Neuronal stem cell (in vitro differentiated cells): ENCODE results near the gene PIP4K2C.
A peak's percentile ranks its signal among the peaks of the same experiment; 100 is the strongest.

ENCODE experiments used
- DNase-seq: peaks from one replicate; pipeline ENCODE4 v3.0.0-alpha.2; 2013; ENCODE audit warnings: low spot score
- H2AFZ ChIP-seq: one replicate; pipeline ENCODE4 v1.6.1; 2013; ENCODE audit warnings: mild to moderate bottlenecking, low read length, inconsistent platforms
- H2AK5ac ChIP-seq: 2 replicates; pipeline ENCODE4 v1.6.1; 2013; ENCODE audit warnings: low read depth, mild to moderate bottlenecking, inconsistent platforms, low read length, moderate library complexity, mixed read lengths
- H2BK120ac ChIP-seq: 2 replicates; pipeline ENCODE4 v1.6.1; 2013; ENCODE audit warnings: low read depth, mild to moderate bottlenecking, inconsistent platforms, low read length, moderate library complexity, mixed read lengths
- H2BK12ac ChIP-seq: one replicate; pipeline ENCODE4 v1.6.1; 2013; ENCODE audit warnings: low read length, inconsistent platforms
- H2BK15ac ChIP-seq: 2 replicates; pipeline ENCODE4 v1.6.1; 2013; ENCODE audit warnings: mild to moderate bottlenecking, low read length, inconsistent platforms, mixed read lengths
- H2BK5ac ChIP-seq: one replicate; pipeline ENCODE4 v1.6.1; 2013; ENCODE audit warnings: inconsistent platforms, mild to moderate bottlenecking, low read length, moderate library complexity
- H3K14ac ChIP-seq: one replicate; pipeline ENCODE4 v1.6.1; 2013; ENCODE audit warnings: low read length, inconsistent platforms
- H3K18ac ChIP-seq: 2 replicates; pipeline ENCODE4 v1.6.1; 2013; ENCODE audit warnings: low read length, inconsistent platforms
- H3K23ac ChIP-seq: 2 replicates; pipeline ENCODE4 v1.6.1; 2013; ENCODE audit warnings: low read depth, mild to moderate bottlenecking, mixed read lengths, low read length, inconsistent platforms; ENCODE audit not compliant: poor library complexity
- H3K27ac ChIP-seq: replicated peaks from 3 replicates; pipeline ENCODE4 v1.5.1; 2013; ENCODE audit warnings: low read length, inconsistent platforms
- H3K27me3 ChIP-seq, 3 experiments: 2 replicates each; pipeline ENCODE4 v1.6.1; 2013; ENCODE audit warnings: low read length in 3 of 3, mild to moderate bottlenecking in 2 of 3, inconsistent platforms in 1 of 3, low read depth in 1 of 3, mixed read lengths in 1 of 3, moderate library complexity in 1 of 3; ENCODE audit not compliant: control insufficient read depth in 3 of 3, insufficient read depth in 3 of 3
- H3K36me3 ChIP-seq, 2 donors: replicated peaks in 1 of 2; 2 replicates each; pipeline ENCODE4 v1.6.1; 2013; ENCODE audit warnings: low read length in 2 of 2; ENCODE audit not compliant: control insufficient read depth in 2 of 2, insufficient read depth in 2 of 2
- H3K4ac ChIP-seq: 2 replicates; pipeline ENCODE4 v1.6.1; 2013; ENCODE audit warnings: inconsistent platforms, mild to moderate bottlenecking, low read length, moderate library complexity
- H3K4me1 ChIP-seq, 2 donors: 1 replicate in 1 of 2; 2 replicates in 1 of 2; pipeline ENCODE4 v1.6.1; 2013; ENCODE audit warnings: low read length in 2 of 2, low read depth in 1 of 2; ENCODE audit not compliant: control insufficient read depth in 2 of 2, insufficient read depth in 1 of 2
- H3K4me2 ChIP-seq: one replicate; pipeline ENCODE4 v1.6.1; 2013; ENCODE audit warnings: mild to moderate bottlenecking, low read length, inconsistent platforms; ENCODE audit not compliant: insufficient read depth, poor library complexity, severe bottlenecking
- H3K4me3 ChIP-seq, 2 donors: 2 replicates each; pipeline ENCODE4 v1.5.1; 2013; ENCODE audit warnings: low read length in 2 of 2, mild to moderate bottlenecking in 2 of 2, inconsistent platforms in 1 of 2, moderate library complexity in 1 of 2
- H3K79me1 ChIP-seq: one replicate; pipeline ENCODE4 v1.6.1; 2013; ENCODE audit warnings: low read depth, mild to moderate bottlenecking, inconsistent platforms, low read length, moderate library complexity
- H3K9ac ChIP-seq: one replicate; pipeline ENCODE4 v1.6.1; 2013; ENCODE audit warnings: mild to moderate bottlenecking, low read depth, low read length, inconsistent platforms; ENCODE audit not compliant: poor library complexity
- H3K9me3 ChIP-seq, 2 donors: replicated peaks in 1 of 2; 2 replicates each; pipeline versions ENCODE3 to v1.6.1; 2013; ENCODE audit warnings: low read length in 2 of 2, mild to moderate bottlenecking in 2 of 2, inconsistent platforms in 1 of 2, low read depth in 1 of 2, mixed read lengths in 1 of 2, moderate library complexity in 1 of 2; ENCODE audit not compliant: control insufficient read depth in 2 of 2, insufficient read depth in 1 of 2
- H4K8ac ChIP-seq: one replicate; pipeline ENCODE4 v1.6.1; 2013; ENCODE audit warnings: low read depth, mild to moderate bottlenecking, inconsistent platforms, low read length, moderate library complexity
- H4K91ac ChIP-seq: one replicate; pipeline ENCODE4 v1.6.1; 2013; ENCODE audit warnings: low read length, low read depth, mild to moderate bottlenecking, inconsistent platforms; ENCODE audit not compliant: poor library complexity
- WGBS, 2 donors: extraction: QIAGEN DNeasy Blood & Tissue Kit; methylation state at CpG; one replicate each; pipeline ENCODE4 v1.1.7; 2013; ENCODE audit warnings: missing lambda C conversion rate in 2 of 2, mixed read lengths in 1 of 2; ENCODE audit not compliant: insufficient read length in 2 of 2, insufficient replicate concordance in 1 of 2; ENCODE audit errors: extremely low coverage in 2 of 2; 5-methylcytosine and 5-hydroxymethylcytosine counted together

The PIP4K2C gene

DNA sequence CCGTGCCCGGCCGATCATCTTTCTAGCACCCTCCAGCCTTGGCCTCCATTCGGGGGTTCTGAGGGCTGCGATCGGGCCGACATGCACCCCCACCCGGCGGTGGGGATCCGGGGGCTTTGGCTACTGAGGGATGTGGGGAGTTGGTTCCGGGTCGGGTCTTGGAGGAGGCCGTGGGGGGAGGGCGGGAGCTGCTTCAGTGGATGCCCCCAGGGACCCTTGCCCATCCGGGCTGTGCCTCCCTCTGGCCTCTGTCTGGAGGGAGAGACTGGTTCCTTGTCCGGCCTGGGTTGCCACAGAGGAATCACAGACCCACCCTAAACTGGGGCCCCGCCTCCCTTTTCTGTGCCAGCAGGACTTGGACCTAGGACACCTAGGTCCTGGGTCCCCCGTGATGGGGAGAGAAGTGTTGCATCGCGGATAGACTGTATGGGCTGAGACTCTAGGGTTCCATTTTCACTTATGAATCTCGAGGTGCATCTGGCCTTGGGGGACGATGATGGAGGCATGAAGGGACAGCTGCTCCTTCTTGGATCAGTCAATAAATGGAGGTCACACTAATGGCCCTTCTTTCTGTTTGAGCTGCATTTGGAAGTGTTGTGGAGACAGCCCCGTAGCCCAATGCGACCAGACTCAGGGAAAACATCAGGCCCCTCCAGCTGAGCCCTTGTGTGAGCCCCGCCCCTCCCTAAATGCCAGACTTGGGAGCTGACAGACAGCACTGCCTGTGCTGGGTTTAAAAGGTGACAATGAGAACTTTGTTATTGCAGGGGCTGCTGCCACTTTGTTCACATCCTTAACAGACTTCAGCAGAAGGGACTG, 14.2 kb downstream of the PIP4K2C start:
- Histone ChIP-seq H3K9me3 (no peaks in the 10 kb centered on the region), H3K18ac (peak overlapping the region; percentile 89), H3K79me1 (no peaks in the 10 kb centered on the region), H2AK5ac (peak overlapping the region; percentile 53), H3K14ac (peak overlapping the region; percentile 49), H3K4me3 (peak overlapping the region; percentile 82 to 90), H2BK15ac (peak overlapping the region; percentile 35), H3K23ac (no peak overlapping the region), H3K4me1 (peaks cover 11 to 14% of the 10 kb centered on the region in 2 donors), H3K27ac (no peak overlapping the region), H2BK12ac (no peak overlapping the region), H2BK120ac (peak overlapping the region; percentile 19), H2BK5ac (peak overlapping the region; percentile 10), H3K4ac (peak overlapping the region; percentile 13), H3K9ac (peak overlapping the region; percentile 75), H4K91ac (no peak overlapping the region), H3K27me3 (no peaks in the 10 kb centered on the region), H3K4me2 (peak overlapping the region; percentile 98), H4K8ac (peak overlapping the region; percentile 70), H2AFZ (peak overlapping the region; percentile 97), H3K36me3 (peaks cover 18 to 58% of the 10 kb centered on the region in 2 donors)
- DNase-seq = no peak
- no CpG with 5 or more reads among the region's 25 CpGs for WGBS, 2 donors

DNA sequence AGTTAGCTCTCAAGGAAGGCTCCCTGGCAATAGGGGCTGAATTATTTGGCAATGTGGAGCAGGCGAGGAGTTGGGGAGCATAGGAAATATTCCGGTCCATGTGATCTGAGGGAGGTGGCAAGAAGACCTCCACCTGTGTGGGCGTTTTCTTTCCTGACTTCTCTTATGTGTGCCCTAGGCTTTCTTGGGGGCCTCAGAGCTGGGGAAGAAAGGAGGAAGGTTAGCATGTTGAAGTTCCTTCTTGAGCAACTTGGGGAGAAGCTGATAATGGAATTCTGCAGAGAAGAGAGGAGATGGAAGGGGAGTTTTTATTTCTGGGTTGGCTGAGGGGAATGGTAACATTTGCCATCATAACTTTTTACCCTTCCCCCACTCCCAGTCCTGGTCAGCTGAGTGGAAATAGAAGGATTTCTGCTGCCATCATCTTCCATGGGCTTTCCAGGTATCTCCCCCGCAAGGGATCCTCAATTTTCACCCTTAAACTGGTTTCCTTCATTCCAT, 14.9 kb downstream of the PIP4K2C start:
- Histone ChIP-seq H2BK12ac (no peak overlapping the region), H3K27me3 (peaks cover 0 to 3% (median 0%) of the 10 kb centered on the region in 3 experiments), H4K8ac (no peak overlapping the region), H3K27ac (no peak overlapping the region), H3K14ac (no peak overlapping the region), H4K91ac (no peak overlapping the region), H2AFZ (no peak overlapping the region), H2BK120ac (no peak overlapping the region), H3K18ac (no peak overlapping the region), H3K4ac (no peak overlapping the region), H3K79me1 (no peaks in the 10 kb centered on the region), H3K4me1 (peaks cover 15 to 16% of the 10 kb centered on the region in 2 donors), H3K23ac (no peak overlapping the region), H3K9me3 (no peaks in the 10 kb centered on the region), H2AK5ac (no peak overlapping the region), H3K9ac (no peak overlapping the region), H3K4me3 (peak overlapping the region in 1 of 2 donors; percentile 82), H2BK5ac (no peak overlapping the region), H3K4me2 (peak overlapping the region; percentile 98), H3K36me3 (peaks cover 17 to 51% of the 10 kb centered on the region in 2 donors), H2BK15ac (no peak overlapping the region)
- DNase-seq = no peak
- WGBS, 2 donors = no CpG with 5 or more reads among the region's 4 CpGs

DNA sequence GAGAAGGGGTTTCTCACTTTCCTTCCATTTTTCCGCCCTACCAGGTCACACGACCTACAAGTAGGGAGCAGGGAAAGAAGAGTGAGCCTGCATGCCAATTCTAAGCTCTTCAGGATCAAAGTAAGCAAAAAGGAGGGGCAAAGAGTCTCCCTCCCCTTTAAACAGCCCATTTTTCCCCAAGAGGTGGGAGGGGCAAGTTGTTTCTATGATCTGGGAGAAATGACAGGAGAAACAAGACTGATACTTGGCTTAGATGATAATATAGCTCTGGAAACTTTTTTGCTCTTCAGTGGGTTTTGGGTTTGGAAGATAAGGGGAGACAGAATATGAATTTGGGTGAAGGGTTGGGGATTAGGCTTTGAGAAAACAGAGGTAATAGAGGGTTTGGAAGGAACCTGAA, 15.4 kb downstream of the PIP4K2C start:
- H2BK5ac ChIP-seq = no peak overlapping the region
- H3K36me3 ChIP-seq = peaks cover 17 to 46% of the 10 kb centered on the region in 2 donors
- H3K23ac ChIP-seq = no peak overlapping the region
- H3K27me3 ChIP-seq = peaks cover 0 to 3% (median 0%) of the 10 kb centered on the region in 3 experiments
- no peak overlapping the region for H2BK12ac ChIP-seq
- no peak for DNase-seq
- H4K8ac ChIP-seq = no peak overlapping the region
- no peak overlapping the region for H3K9ac ChIP-seq
- no peak overlapping the region for H3K14ac ChIP-seq
- no peak overlapping the region for H2AFZ ChIP-seq
- H3K4ac ChIP-seq = no peak overlapping the region
- no peaks in the 10 kb centered on the region for H3K79me1 ChIP-seq
- H3K27ac ChIP-seq = no peak overlapping the region
- no peaks in the 10 kb centered on the region for H3K9me3 ChIP-seq
- WGBS, 2 donors = no CpG with 5 or more reads among the region's 2 CpGs
- no peak overlapping the region for H4K91ac ChIP-seq
- no peak overlapping the region for H2AK5ac ChIP-seq
- peaks cover 16 to 17% of the 10 kb centered on the region in 2 donors for H3K4me1 ChIP-seq
- no peak overlapping the region for H3K4me2 ChIP-seq
- H3K4me3 ChIP-seq = no peak overlapping the region
- no peak overlapping the region for H2BK120ac ChIP-seq
- no peak overlapping the region for H2BK15ac ChIP-seq
- no peak overlapping the region for H3K18ac ChIP-seq

DNA sequence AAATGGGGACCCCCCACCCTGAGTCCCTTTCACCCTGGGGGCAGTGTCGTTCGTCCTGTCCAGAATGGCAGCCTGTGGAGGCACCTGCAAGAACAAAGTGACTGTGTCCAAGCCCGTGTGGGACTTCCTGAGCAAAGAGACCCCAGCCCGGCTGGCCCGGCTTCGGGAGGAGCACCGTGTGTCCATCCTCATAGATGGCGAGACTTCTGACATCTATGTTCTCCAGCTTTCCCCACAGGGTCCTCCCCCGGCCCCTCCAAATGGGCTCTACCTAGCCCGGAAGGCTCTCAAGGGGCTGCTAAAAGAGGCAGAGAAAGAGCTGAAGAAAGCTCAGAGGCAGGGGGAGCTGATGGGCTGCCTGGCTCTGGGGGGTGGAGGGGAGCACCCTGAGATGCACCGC, 15.8 kb downstream of the PIP4K2C start:
- no peak overlapping the region for H3K4ac ChIP-seq
- H4K8ac ChIP-seq = no peak overlapping the region
- no peak overlapping the region for H2BK5ac ChIP-seq
- H3K27me3 ChIP-seq = peaks cover 0 to 3% (median 0%) of the 10 kb centered on the region in 3 experiments
- H4K91ac ChIP-seq = no peak overlapping the region
- H2AK5ac ChIP-seq = no peak overlapping the region
- no peaks in the 10 kb centered on the region for H3K79me1 ChIP-seq
- no peak for DNase-seq
- no peak overlapping the region for H2BK120ac ChIP-seq
- H3K4me1 ChIP-seq = peaks cover 16 to 18% of the 10 kb centered on the region in 2 donors
- no peak overlapping the region for H3K18ac ChIP-seq
- H3K27ac ChIP-seq = no peak overlapping the region
- H3K4me2 ChIP-seq = no peak overlapping the region
- no peak overlapping the region for H2AFZ ChIP-seq
- H3K23ac ChIP-seq = no peak overlapping the region
- H3K4me3 ChIP-seq = no peak overlapping the region
- WGBS, 2 donors = no CpG with 5 or more reads among the region's 11 CpGs
- H3K9ac ChIP-seq = no peak overlapping the region
- no peak overlapping the region for H2BK12ac ChIP-seq
- no peak overlapping the region for H3K14ac ChIP-seq
- no peak overlapping the region for H2BK15ac ChIP-seq
- no peaks in the 10 kb centered on the region for H3K9me3 ChIP-seq
- H3K36me3 ChIP-seq = peaks cover 17 to 41% of the 10 kb centered on the region in 2 donors
